Cortex of kidney (tissue), 1 donor: Measurements from ENCODE around the gene FRMD4B.

Source experiments
- DNase-seq: peaks from one replicate; lab custom pipeline; 2025; lab: John Stamatoyannopoulos, UW

FRMD4B gene

DNA sequence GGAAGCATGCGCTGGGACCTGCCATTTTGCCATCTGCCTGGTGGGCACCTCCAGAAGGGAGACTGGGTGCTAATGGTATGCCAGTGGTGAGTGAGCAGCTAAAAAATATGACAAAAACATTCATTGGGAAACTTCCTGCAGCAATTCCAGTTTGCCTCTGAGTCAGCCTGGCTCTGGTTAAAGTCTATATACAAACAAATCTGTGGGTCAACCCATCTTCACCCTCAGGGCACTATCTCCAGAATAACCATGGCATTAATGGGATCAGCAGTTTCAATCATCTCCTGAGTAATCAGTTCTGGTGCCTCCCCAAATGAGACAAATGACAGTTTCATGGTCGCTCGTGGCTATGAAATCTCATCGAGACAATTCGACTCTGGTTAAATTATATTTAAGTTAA is 21.5 kb downstream of the FRMD4B start:
- DNase-seq = no peak

- no peak for DNase-seq
Observed at GRCh38 chr3:69360690-69361089, 25.2 kb downstream of the FRMD4B start.

DNA sequence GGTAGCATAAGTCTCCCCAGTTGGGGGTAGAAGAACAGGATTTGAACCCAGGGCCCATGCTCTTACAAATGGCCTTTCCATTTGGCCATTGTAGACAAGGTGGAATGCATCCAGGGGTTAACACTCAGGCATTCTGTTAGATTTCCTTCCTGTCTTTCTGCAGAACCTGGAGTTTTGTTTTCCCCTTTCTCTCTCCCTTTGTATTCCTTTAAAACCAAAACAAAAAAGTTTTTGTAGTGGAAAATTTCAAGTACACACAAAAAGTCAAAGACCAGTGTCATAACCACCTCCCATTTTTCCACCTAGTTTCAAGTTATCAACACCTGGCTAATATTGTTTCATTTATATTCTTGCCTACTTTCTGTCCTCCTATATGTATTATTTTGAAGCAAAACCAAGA is 26.0 kb downstream of the FRMD4B start:
- DNase-seq = no peak

GRCh38 chr3:69359339-69359893 is 26.5 kb downstream of the FRMD4B start:
- DNase-seq = no peak

DNA sequence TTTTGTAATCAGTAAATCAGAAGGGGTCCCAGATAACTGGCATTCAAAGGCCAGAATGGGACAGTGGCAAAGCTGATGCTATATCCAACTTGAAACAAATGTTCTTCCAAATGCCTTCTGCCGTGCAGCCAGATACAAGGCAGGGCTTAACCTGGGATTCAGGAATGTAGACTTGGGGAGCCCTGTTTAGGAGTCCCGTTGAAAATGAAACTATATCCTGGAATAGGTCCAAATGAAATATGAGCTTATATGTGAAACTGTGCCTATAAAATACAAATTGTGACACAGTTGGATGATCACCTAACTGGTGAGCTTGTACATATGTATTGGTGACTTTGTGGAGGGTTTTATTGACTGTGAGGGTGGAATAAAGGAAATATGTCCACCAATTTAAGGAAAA is 28.7 kb downstream of the FRMD4B start:
- no peak for DNase-seq

DNA sequence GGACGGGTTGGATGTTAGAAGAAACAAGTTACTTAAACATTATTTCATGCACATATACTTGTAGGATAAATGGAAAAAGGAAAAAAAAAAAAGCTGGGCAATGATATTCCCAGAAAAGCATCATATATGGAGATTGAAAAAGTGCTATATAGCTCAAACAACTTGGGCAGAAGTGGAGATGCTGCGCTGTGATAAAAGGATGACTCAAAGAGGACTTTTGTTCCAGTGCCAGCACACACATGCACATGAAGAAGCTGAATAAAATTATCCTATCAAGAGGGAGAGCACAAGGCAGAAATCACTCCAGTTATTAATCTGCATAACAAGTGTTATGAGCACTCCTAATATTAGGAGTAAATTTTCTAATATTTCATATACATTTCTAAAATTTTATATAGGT is 30.9 kb downstream of the FRMD4B start:
- DNase-seq = no peak

DNA sequence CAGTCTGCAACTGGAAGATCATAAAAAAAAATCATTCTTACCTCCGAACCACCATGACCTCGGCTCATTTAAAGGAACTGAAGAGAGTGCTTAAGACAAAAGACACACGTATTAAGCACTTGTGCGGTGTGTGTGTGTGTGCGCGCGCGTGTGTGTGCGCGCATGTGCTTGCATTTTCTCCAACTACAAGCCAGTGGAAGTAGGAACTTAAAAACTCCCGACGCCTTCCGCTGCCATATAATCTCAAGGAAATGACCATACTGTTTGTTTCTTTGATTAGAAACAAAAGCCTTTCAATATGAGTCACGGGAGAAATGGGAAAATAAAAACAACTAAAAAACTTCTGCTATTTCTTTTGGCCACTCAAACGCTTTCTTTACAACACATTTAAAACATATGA is 32.4 kb downstream of the FRMD4B start:
- no peak for DNase-seq

DNA sequence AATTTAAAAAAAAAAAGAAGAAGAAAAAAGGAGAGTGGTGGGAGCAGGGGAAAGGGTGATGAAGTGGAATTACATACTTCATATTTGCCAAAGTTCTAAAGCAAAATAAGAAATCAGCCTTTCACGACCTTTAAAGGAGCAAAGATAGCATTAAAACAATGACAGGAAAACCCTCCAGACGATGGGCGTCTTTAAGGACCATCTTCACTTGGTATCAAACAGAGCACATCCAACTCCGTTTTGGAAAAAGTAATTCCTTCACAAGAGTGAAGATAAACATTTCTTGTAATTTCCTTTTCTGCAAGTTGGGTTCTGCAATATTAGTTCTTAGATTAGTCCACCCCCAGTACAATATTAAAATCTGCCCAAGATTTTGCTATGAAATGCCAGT is 32.8 kb downstream of the FRMD4B start:
- DNase-seq = no peak

- no peak for DNase-seq
Observed at GRCh38 chr3:69352305-69353087, 33.4 kb downstream of the FRMD4B start.

DNA sequence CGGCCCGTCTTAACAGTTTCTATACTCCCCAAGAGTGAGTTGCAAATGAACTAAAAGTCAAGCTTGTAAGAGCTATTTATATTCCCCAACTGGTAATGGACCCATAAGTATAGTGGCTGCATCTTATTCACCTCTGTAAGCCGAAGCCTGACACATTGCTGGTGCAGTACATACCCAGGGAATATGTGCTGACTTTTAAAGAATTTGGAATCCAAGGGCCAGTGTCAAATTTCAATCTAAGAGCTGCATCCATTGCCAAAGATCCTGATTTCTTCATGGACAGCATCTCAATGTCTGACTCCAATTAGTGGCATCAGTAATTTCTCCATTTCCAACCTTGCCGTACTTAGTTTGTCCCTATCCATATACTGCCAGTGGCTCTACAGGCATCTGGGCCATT is 42.0 kb downstream of the FRMD4B start:
- no peak for DNase-seq

DNA sequence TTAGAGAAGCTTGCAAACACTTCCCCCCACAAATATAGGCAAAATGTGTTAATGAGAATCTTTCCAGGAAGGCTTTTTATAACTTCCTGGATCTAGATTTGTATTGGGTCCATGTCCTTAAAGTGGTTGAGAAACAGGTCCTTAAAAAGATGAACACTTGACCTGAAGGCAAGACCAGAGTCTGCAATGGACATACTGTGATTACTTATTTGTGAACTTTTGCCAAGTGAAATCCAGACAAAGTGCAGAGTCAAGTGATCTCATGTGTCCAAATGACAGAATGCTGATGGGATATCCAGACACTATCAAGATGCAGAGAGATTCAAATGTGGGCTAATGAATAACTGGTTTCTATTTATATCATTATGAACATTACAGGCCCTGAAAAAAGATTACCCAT is 43.8 kb downstream of the FRMD4B start:
- no peak for DNase-seq

DNA sequence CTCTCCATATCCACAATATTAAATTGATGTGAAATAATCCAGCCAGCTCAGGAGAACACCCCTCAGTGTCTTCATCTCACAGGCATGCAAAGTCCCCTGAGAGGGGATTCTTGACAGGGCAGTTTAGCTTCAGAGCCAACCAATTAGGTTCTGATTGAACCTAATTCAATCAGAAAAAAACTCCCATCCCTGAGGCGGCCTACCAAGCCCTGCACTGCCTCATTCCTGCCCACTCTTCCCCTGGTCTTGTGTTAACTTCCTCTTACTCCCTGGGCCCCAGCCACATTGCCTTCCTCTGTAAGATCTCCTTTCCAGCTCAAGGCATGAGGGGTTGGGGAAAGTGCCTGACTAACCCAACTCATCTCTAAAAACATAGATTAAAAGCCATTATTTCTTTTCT is 46.1 kb downstream of the FRMD4B start:
- no peak for DNase-seq

- no peak for DNase-seq
Observed at GRCh38 chr3:69338911-69339310, 47.0 kb downstream of the FRMD4B start.

GRCh38 chr3:69332934-69333333 is 53.0 kb downstream of the FRMD4B start:
- no peak for DNase-seq

- no peak for DNase-seq
Observed at GRCh38 chr3:69330891-69331400, 54.9 kb downstream of the FRMD4B start.

- DNase-seq = no peak
Observed at GRCh38 chr3:69329892-69330291, 56.0 kb downstream of the FRMD4B start.

DNA sequence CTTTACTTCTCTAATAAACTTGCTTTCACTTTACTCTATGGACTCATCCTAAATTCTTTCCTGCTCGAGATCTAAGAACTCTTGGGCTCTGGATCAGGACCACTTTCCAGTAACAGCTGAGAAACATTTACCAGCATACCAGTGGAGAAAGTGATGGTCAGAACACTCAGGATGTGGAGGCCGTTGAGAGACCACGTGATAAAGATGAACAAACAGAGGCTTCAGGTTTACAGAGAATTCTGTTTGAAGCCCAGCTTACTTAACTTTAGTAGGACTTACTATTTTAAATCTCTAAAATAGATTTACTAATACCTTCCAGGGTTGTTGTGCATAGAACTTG is 57.0 kb downstream of the FRMD4B start:
- no peak for DNase-seq

DNA sequence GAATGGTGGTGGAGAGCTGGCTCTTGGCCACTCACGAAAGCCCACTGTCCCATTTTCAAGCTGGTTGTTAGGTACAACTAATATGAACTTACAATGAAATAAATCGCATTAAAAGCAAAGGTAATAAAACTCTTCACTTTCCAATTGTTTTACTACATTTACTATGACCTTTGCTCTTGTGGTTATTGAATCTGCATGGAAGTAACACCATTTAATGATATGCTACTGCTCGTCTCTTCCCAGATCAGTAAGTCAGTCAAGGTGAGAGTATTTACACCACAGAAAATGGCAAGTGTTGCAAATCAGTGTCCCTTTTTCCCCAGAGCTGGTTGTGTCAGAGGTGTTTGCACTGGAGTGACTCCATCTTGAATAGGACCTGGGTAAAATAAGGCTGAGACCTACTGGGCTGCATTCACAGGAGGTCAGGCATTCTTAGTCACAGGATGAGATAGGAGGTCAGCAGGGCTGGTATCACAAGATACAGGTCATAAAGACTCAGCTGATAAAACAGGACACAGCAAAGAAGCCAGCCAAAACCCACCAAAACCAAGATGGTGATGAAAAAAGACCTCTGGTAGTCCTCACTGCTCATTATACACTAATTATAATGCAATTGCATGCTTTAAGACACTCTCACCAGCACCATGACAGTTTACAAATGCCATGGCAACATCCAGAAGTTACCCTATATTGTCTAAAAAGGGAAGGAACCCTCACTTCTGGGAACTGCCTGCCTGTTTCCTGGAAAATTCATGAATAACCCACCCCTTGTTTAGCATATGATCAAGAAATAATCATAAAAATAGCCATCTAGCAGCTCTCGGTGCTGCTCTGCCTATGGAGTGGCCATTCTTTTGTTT is 57.6 kb downstream of the FRMD4B start:
- no peak for DNase-seq

DNA sequence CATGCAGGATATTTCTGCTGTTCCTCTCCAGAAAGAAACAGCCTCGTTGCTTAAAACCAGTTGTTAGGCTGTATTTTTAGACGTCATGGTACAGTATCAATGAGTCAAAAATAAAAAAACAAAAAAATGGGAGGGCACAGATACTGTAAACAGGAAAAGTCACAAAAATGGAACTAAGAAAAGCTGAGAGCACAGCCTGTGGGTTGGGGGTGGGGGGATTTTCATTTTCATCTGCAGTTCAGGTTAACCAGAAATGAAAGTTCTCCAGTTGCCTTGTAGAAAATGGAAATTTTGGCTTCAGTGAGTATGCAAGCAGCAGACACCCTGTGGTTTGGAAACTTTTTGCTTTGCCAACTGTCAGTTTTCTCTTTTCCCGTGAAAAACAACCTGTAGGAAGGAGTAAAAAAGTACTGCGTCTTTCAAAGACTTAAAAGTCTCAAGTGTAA is 59.0 kb downstream of the FRMD4B start:
- no peak for DNase-seq

GRCh38 chr3:69325151-69325550 is 60.7 kb downstream of the FRMD4B start:
- DNase-seq = no peak

DNA sequence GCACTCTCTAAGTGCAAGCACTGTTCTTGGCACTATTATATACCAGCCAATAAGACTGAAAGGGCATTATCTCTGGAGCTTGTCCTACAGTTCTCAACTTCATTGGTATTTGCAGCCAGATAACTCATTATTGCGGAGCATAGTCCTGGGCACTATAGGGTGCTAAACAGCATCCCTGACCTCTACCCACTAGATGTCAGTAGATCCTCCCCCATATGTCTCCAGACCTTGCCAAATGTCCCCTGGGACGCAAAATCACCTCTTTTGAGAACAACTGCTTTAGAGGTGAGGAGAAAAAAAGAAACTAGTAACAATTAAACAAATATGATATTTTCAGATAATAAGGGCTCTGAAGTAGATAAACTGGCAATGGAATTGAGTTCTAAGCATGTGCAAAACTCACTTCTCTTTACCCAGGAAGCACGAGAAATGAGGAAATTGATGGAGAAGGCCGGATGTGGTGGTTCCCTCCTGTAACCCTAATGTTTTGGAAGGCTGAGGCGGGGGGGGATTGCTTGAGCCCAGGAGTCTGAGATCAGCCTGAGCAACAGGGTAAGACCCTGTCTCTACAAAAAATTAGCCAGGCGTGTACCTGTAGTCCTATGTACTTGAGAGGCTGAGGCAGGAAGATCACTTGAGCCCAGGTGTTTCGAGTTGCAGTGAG is 61.4 kb downstream of the FRMD4B start:
- DNase-seq = no peak

DNA sequence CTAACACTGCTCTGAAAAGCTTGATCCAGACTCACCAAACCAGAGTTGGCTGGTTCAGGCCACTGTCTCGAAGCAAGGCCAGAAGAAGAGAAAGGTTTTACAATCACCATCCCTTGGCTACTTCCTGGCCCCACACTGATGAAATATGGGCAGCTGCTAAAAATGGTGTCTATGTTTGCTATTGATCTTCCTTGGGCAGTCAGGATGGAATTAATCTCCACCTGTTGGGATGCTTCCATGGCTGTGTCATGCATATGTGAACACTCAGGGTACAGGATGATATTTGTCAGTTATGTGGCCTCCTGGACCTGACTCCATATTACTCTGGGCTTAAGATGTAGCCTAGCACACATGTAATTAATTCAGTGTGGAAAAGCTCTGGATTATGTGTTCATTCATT is 61.9 kb downstream of the FRMD4B start:
- DNase-seq = no peak
